CD14-positive monocyte (primary cell): ENCODE results near the gene NAA38. TPM values are rescaled to one million over a fixed set of nuclear protein-coding genes. Genes with fewer than 3 reads are reported as not detected.

Experiments used
- DNase-seq, 3 donors: peaks; one replicate each; pipeline ENCODE4 v3.0.0-alpha.2; 2011 to 2022
- H2AFZ ChIP-seq: 2 replicates; pipeline ENCODE4 v1.6.0; 2012; ENCODE audit warnings: mild to moderate bottlenecking, low read depth, low read length, inconsistent platforms; ENCODE audit not compliant: insufficient read depth, poor library complexity, severe bottlenecking
- H3K27ac ChIP-seq, 2 donors: 1 replicate in 1 of 2; 2 replicates in 1 of 2; pipeline ENCODE4 v1.5.1; 2012 to 2013; ENCODE audit warnings: low read length in 2 of 2, control low read depth in 1 of 2, inconsistent platforms in 1 of 2, low read depth in 1 of 2, mild to moderate bottlenecking in 1 of 2
- H3K27me3 ChIP-seq, 2 donors: one replicate each; pipeline versions ENCODE4 v1.6.0 to v1.6.1; 2011 to 2013; ENCODE audit warnings: low read length in 2 of 2; ENCODE audit not compliant: control insufficient read depth in 2 of 2, insufficient read depth in 2 of 2
- H3K36me3 ChIP-seq, 2 donors: replicated peaks in 1 of 2; 1 replicate in 1 of 2; 2 replicates in 1 of 2; pipeline versions ENCODE4 v1.5.1 to v1.6.1; 2012 to 2013; ENCODE audit warnings: low read length in 2 of 2, control low read depth in 1 of 2, inconsistent platforms in 1 of 2, mild to moderate bottlenecking in 1 of 2; ENCODE audit not compliant: insufficient read depth in 2 of 2, control insufficient read depth in 1 of 2
- H3K4me1 ChIP-seq, 2 donors: 1 replicate in 1 of 2; 2 replicates in 1 of 2; pipeline versions ENCODE4 v1.5.1 to v1.6.1; 2012 to 2013; ENCODE audit warnings: low read length in 2 of 2, control low read depth in 1 of 2, inconsistent platforms in 1 of 2, mild to moderate bottlenecking in 1 of 2, moderate library complexity in 1 of 2; ENCODE audit not compliant: insufficient read depth in 2 of 2, control insufficient read depth in 1 of 2
- H3K4me2 ChIP-seq: replicated peaks from 2 replicates; pipeline ENCODE3; 2012; ENCODE audit warnings: low read length, moderate library complexity, mild to moderate bottlenecking; ENCODE audit not compliant: poor library complexity, severe bottlenecking; ENCODE audit errors: extremely low read depth
- H3K4me3 ChIP-seq, 3 experiments: fragments of 200-600 bp in 1 of 3; sonication (generic) in 1 of 3; replicated peaks in 1 of 3; 1 replicate in 2 of 3; 2 replicates in 1 of 3; pipeline ENCODE4 v1.5.1; 2011 to 2013; ENCODE audit warnings: low read length in 3 of 3, mild to moderate bottlenecking in 3 of 3, control low read depth in 2 of 3, low read depth in 2 of 3, inconsistent platforms in 1 of 3, moderate library complexity in 1 of 3
- H3K79me2 ChIP-seq: 2 replicates; pipeline ENCODE4 v1.6.0; 2012; ENCODE audit warnings: mild to moderate bottlenecking, control low read depth, inconsistent platforms, low read length, moderate library complexity; ENCODE audit not compliant: insufficient read depth
- H3K9ac ChIP-seq: 2 replicates; pipeline ENCODE4 v1.6.0; 2017; ENCODE audit warnings: low read length, mild to moderate bottlenecking; ENCODE audit not compliant: insufficient read depth, poor library complexity, severe bottlenecking
- H3K9me3 ChIP-seq, 2 donors: replicated peaks in 1 of 2; 1 replicate in 1 of 2; 2 replicates in 1 of 2; pipeline versions ENCODE4 v1.5.1 to v1.6.1; 2012 to 2013; ENCODE audit warnings: low read length in 2 of 2, control low read depth in 1 of 2; ENCODE audit not compliant: control insufficient read depth in 1 of 2, insufficient read depth in 1 of 2
- H4K20me1 ChIP-seq: 2 replicates; pipeline ENCODE4 v1.6.0; 2012; ENCODE audit warnings: mild to moderate bottlenecking, low read length, control low read depth, moderate library complexity; ENCODE audit not compliant: insufficient read depth
- H3K27ac Mint-ChIP-seq, 7 donors: one replicate each; pipeline ENCODE4 v1.8.0; 2020; ENCODE audit warnings: mild to moderate bottlenecking in 7 of 7, mixed read lengths in 7 of 7, moderate library complexity in 6 of 7, inconsistent platforms in 2 of 7
- H3K27me3 Mint-ChIP-seq, 3 donors: one replicate each; pipeline ENCODE4 v1.8.0; 2021 to 2022; ENCODE audit warnings: low read depth in 3 of 3, mild to moderate bottlenecking in 3 of 3, mixed read lengths in 3 of 3, moderate library complexity in 3 of 3, inconsistent platforms in 1 of 3
- H3K36me3 Mint-ChIP-seq, 2 donors: one replicate each; pipeline ENCODE4 v1.8.0; 2020; ENCODE audit warnings: mixed read lengths in 2 of 2, inconsistent platforms in 1 of 2, mild to moderate bottlenecking in 1 of 2
- H3K4me1 Mint-ChIP-seq: one replicate; pipeline ENCODE4 v1.8.0; 2020; ENCODE audit warnings: mild to moderate bottlenecking, mixed read lengths
- H3K4me3 Mint-ChIP-seq, 2 donors: one replicate each; pipeline ENCODE4 v1.8.0; 2020; ENCODE audit warnings: mild to moderate bottlenecking in 2 of 2, mixed read lengths in 2 of 2, moderate library complexity in 1 of 2
- H3K9me3 Mint-ChIP-seq, 7 donors: one replicate each; pipeline ENCODE4 v1.8.0; 2020 to 2022; ENCODE audit warnings: mixed read lengths in 7 of 7, mild to moderate bottlenecking in 6 of 7, moderate library complexity in 6 of 7, inconsistent platforms in 2 of 7
- CTCF ChIP-seq: fragments of 200-600 bp; IDR thresholded peaks from one replicate; pipeline ENCODE4 v1.8.0; 2022; ENCODE audit warnings: antibody characterized with exemption, mild to moderate bottlenecking
- WGBS: methylation state at CpG from one replicate; pipeline ENCODE4 v1.1.5; 2013; ENCODE audit warnings: missing lambda C conversion rate; ENCODE audit not compliant: insufficient coverage; 5-methylcytosine and 5-hydroxymethylcytosine counted together
- intact Hi-C, 2 donors: fragments of 100-400 bp; cut with micrococcal nuclease; formaldehyde crosslinking; loops; one replicate each; pipeline versions ENCODE4 v1.15.0 to v1.15.1; 2023
- polyA plus RNA-seq, 3 donors: library from polyadenylated mRNA; depleted of rRNA in 1 of 3; unstranded in 2 of 3; stranded (reverse) in 1 of 3; fragments of 300-500 nt in 2 of 3; fragments of >200 nt in 1 of 3; fragmentation: Illumina TruSeq in 2 of 3; gene quantifications; 1 replicate in 2 of 3; 2 replicates in 1 of 3; pipeline ENCODE4 v1.2.3, GENCODE V29; 2012 to 2021

Gene NAA38
- polyA plus RNA-seq, 3 donors: 63.8 to 197 (median 148) TPM

GRCh38 chr17:7818746-7819645 lies 38.4 kb downstream of the NAA38 start:
- TF ChIP-seq CTCF: no peak
- Histone ChIP-seq H3K4me2 (no peak overlapping the region), H3K79me2 (no peaks in the 10 kb centered on the region), H3K27ac (no peak overlapping the region), H3K9me3 (no peaks in the 10 kb centered on the region), H3K36me3 (no peaks in the 10 kb centered on the region), H4K20me1 (no peaks in the 10 kb centered on the region), H2AFZ (no peak overlapping the region), H3K27me3 (no peaks in the 10 kb centered on the region), H3K4me1 (no peaks in the 10 kb centered on the region), H3K9ac (no peak overlapping the region), H3K4me3 (no peak overlapping the region)
- H3K27ac Mint-ChIP-seq: peak overlapping the region in 1 of 7 donors; percentile 1
- no peak overlapping the region for H3K4me3 Mint-ChIP-seq
- no peaks in the 10 kb centered on the region for H3K4me1 Mint-ChIP-seq
- 92% methylated on average over 25 of the region's 27 CpGs for WGBS
- intact Hi-C loops: no loop called here
- no peaks in the 10 kb centered on the region for H3K9me3 Mint-ChIP-seq
- peaks cover 2 to 5% (median 5%) of the 10 kb centered on the region in 3 donors for H3K27me3 Mint-ChIP-seq
- peak in 1 of 3 donors; percentile 3 for DNase-seq
- H3K36me3 Mint-ChIP-seq: no peaks in the 10 kb centered on the region

- Histone ChIP-seq H3K27ac (no peak overlapping the region), H3K4me2 (no peak overlapping the region), H3K4me3 (no peak overlapping the region), H2AFZ (no peak overlapping the region), H3K36me3 (no peaks in the 10 kb centered on the region), H3K27me3 (no peaks in the 10 kb centered on the region), H4K20me1 (no peaks in the 10 kb centered on the region), H3K9me3 (no peaks in the 10 kb centered on the region), H3K79me2 (no peaks in the 10 kb centered on the region), H3K4me1 (no peaks in the 10 kb centered on the region), H3K9ac (no peak overlapping the region)
- Mint-ChIP-seq H3K4me1 (no peaks in the 10 kb centered on the region), H3K9me3 (no peaks in the 10 kb centered on the region), H3K4me3 (no peak overlapping the region), H3K27me3 (peaks cover 1 to 5% (median 2%) of the 10 kb centered on the region in 3 donors), H3K27ac (no peak overlapping the region), H3K36me3 (no peaks in the 10 kb centered on the region)
- peak in 1 of 3 donors; percentile 3 for DNase-seq
- TF ChIP-seq CTCF: no peak
- intact Hi-C loops: no loop called here
- WGBS: 100% methylated on average over 1 of the region's 10 CpGs
Measured at GRCh38 chr17:7818026-7818425, 39.3 kb downstream of the NAA38 start.
